A549 (cell line): ENCODE results near the gene HEATR1. TPM values are rescaled to one million over a fixed set of nuclear protein-coding genes. Genes with fewer than 3 reads are reported as not detected.

Experiments used
- ATAC-seq, 2 experiments: fragments of 200-7000 bp in 1 of 2; fragments of >200 bp in 1 of 2; cut with Nextera tagmentation in 1 of 2; cut with Tn5 transposase in 1 of 2; 3 replicates each; pipeline versions ENCODE4 v1.8.0 to v1.9.1; 2018 to 2020; ENCODE audit warnings: mild to moderate bottlenecking in 1 of 2, moderate library complexity in 1 of 2
- CTCF ChIA-PET: fragments of 300-600 bp; sonication (Branson Sonifier 250); formaldehyde crosslinking; extraction: SDS; loops from one replicate; lab custom pipeline; 2021; ENCODE audit warnings: antibody characterized with exemption, inconsistent platforms; lab: Yijun Ruan, JAX
- POLR2A ChIA-PET: fragments of 350-600 bp; formaldehyde crosslinking; extraction: SDS; loops from one replicate; lab custom pipeline; 2021; ENCODE audit warnings: antibody characterized with exemption, inconsistent platforms; lab: Yijun Ruan, JAX
- DNase-seq, 2 experiments: peaks; one replicate each; pipeline versions ENCODE4 v3.0.0 to v3.0.0-alpha.2; 2011 to 2016; ENCODE audit warnings: low read depth in 1 of 2, low spot score in 1 of 2
- FAIRE-seq: peaks from 2 replicates; lab custom pipeline; 2011; peaks lifted over from hg19 to GRCh38; lab: Jason Lieb, UNC
- H3K27ac ChIP-seq, 2 experiments: fragments of >200 bp; sonication (Bioruptor Twin); formaldehyde crosslinking; 3 replicates each; pipeline ENCODE4 v1.5.1; 2016 to 2017
- H3K4me1 ChIP-seq: fragments of >200 bp; sonication (Bioruptor Twin); formaldehyde crosslinking; 3 replicates; pipeline ENCODE4 v1.6.1; 2016
- H3K4me2 ChIP-seq: fragments of >200 bp; sonication (Bioruptor Twin); formaldehyde crosslinking; 3 replicates; pipeline ENCODE4 v1.6.1; 2016
- H3K4me3 ChIP-seq: fragments of >200 bp; sonication (Bioruptor Twin); formaldehyde crosslinking; 3 replicates; pipeline ENCODE4 v1.5.1; 2016
- H3K9me3 ChIP-seq: fragments of >200 bp; sonication (Bioruptor Twin); formaldehyde crosslinking; 3 replicates; pipeline ENCODE4 v1.6.1; 2016
- ATOH8 ChIP-seq: fragments of 250-450 bp; sonication (Bioruptor Pico); IDR thresholded peaks from 2 replicates; pipeline ENCODE4 v1.5.0; 2020; ENCODE audit warnings: low read depth, mild to moderate bottlenecking, moderate library complexity
- BHLHE40 ChIP-seq: IDR thresholded peaks from 2 replicates; pipeline ENCODE4 v1.6.1; 2012; ENCODE audit warnings: low read depth, low read length, inconsistent platforms
- CBX2 ChIP-seq: fragments of 200-600 bp; sonication (generic); IDR thresholded peaks from 2 replicates; pipeline ENCODE4 v1.6.1; 2016; ENCODE audit warnings: low read depth, mild to moderate bottlenecking, borderline replicate concordance
- CBX8 ChIP-seq: fragments of 200-600 bp; sonication (generic); IDR thresholded peaks from 2 replicates; pipeline ENCODE4 v1.6.1; 2016
- CHD4 ChIP-seq: fragments of 200-600 bp; sonication (generic); IDR thresholded peaks from 2 replicates; pipeline ENCODE4 v1.6.1; 2016; ENCODE audit warnings: antibody characterized with exemption, mild to moderate bottlenecking, borderline replicate concordance
- CTCF ChIP-seq: fragments of >200 bp; sonication (Bioruptor Twin); formaldehyde crosslinking; IDR thresholded peaks from 3 replicates; pipeline ENCODE4 v1.5.1; 2016
- E2F6 ChIP-seq: IDR thresholded peaks from 2 replicates; pipeline ENCODE4 v1.6.1; 2012; ENCODE audit warnings: low read depth, borderline replicate concordance
- EP300 ChIP-seq, 2 experiments: fragments of >200 bp; sonication (Bioruptor Twin); formaldehyde crosslinking; IDR thresholded peaks; 2 replicates in 1 of 2; 3 replicates in 1 of 2; pipeline ENCODE4 v1.6.1; 2016 to 2017
- FOSB ChIP-seq: fragments of 250-450 bp; sonication (Bioruptor Pico); IDR thresholded peaks from 2 replicates; pipeline ENCODE4 v1.5.0; 2020; ENCODE audit warnings: mild to moderate bottlenecking, moderate library complexity
- GATA3 ChIP-seq: IDR thresholded peaks from 2 replicates; pipeline ENCODE4 v1.6.1; 2012; ENCODE audit warnings: borderline replicate concordance
- HDAC2 ChIP-seq: fragments of 200-600 bp; sonication (generic); IDR thresholded peaks from 2 replicates; pipeline ENCODE4 v1.6.1; 2016
- HOXA7 ChIP-seq: fragments of 250-450 bp; sonication (Bioruptor Pico); IDR thresholded peaks from 2 replicates; pipeline ENCODE4 v1.5.0; 2020; ENCODE audit warnings: mild to moderate bottlenecking, moderate library complexity
- JUN ChIP-seq, 2 experiments: fragments of >200 bp; sonication (Bioruptor Twin); formaldehyde crosslinking; IDR thresholded peaks; 2 replicates in 1 of 2; 3 replicates in 1 of 2; pipeline ENCODE4 v1.6.1; 2016 to 2017
- JUNB ChIP-seq: fragments of >200 bp; sonication (Bioruptor Twin); formaldehyde crosslinking; IDR thresholded peaks from 2 replicates; pipeline ENCODE4 v1.6.1; 2016
- KDM5A ChIP-seq: fragments of 200-600 bp; sonication (generic); IDR thresholded peaks from 2 replicates; pipeline ENCODE4 v1.6.1; 2016; ENCODE audit warnings: antibody characterized with exemption, mild to moderate bottlenecking
- MAFK ChIP-seq: fragments of 450-650 bp; IDR thresholded peaks from 2 replicates; pipeline ENCODE4 v1.6.1; 2014; ENCODE audit not compliant: partially characterized antibody
- MAX ChIP-seq: IDR thresholded peaks from 2 replicates; pipeline ENCODE4 v1.6.1; 2012
- MAZ ChIP-seq: fragments of 150-350 bp; IDR thresholded peaks from 2 replicates; pipeline ENCODE4 v1.6.1; 2014; ENCODE audit warnings: antibody characterized with exemption, low read depth, low read length, borderline replicate concordance
- MYC ChIP-seq: IDR thresholded peaks from 2 replicates; pipeline ENCODE4 v1.6.1; 2012; ENCODE audit warnings: mild to moderate bottlenecking, inconsistent platforms, low read length, improper control_type of control experiment, borderline replicate concordance
- NFE2L2 ChIP-seq: fragments of 150-350 bp; conservative IDR thresholded peaks from 2 replicates; pipeline ENCODE4 v1.6.1; 2014; ENCODE audit warnings: low read length
- PHF8 ChIP-seq: fragments of 200-600 bp; sonication (generic); IDR thresholded peaks from 2 replicates; pipeline ENCODE4 v1.6.1; 2016; ENCODE audit warnings: low read depth, mild to moderate bottlenecking, antibody characterized with exemption, moderate library complexity, borderline replicate concordance
- POLR2A ChIP-seq: IDR thresholded peaks from 2 replicates; pipeline ENCODE4 v1.6.1; 2012; ENCODE audit warnings: mild to moderate bottlenecking, low read length
- POLR2AphosphoS2 ChIP-seq: conservative IDR thresholded peaks from 2 replicates; pipeline ENCODE4 v1.6.1; 2012; ENCODE audit warnings: low read length, improper control_type of control experiment, inconsistent platforms
- TFCP2L1 ChIP-seq: fragments of 250-450 bp; sonication (Bioruptor Pico); IDR thresholded peaks from 2 replicates; pipeline ENCODE4 v1.5.0; 2021; ENCODE audit warnings: mild to moderate bottlenecking
- USF2 ChIP-seq: fragments of 450-650 bp; IDR thresholded peaks from 2 replicates; pipeline ENCODE4 v1.6.1; 2014; ENCODE audit warnings: antibody characterized with exemption
- ZSCAN20 ChIP-seq: fragments of 250-450 bp; sonication (Bioruptor Pico); IDR thresholded peaks from 2 replicates; pipeline ENCODE4 v1.8.0; 2022; ENCODE audit warnings: mild to moderate bottlenecking, moderate library complexity
- WGBS: methylation state at CpG from one replicate; pipeline ENCODE4 v1.1.6; 2017; ENCODE audit errors: missing lambda C conversion rate; 5-methylcytosine and 5-hydroxymethylcytosine counted together
- polyA plus RNA-seq, 4 experiments: library from polyadenylated mRNA; depleted of rRNA in 3 of 4; stranded (reverse); fragments of >200 nt; fragmentation: RNase III in 1 of 4; extraction: RNeasy Plus Mini Kit Qiagen cat#74134 plus additional on column Dnase treatment in 1 of 4; gene quantifications; 2 replicates in 3 of 4; 3 replicates in 1 of 4; pipeline ENCODE4 v1.2.3, GENCODE V29; 2011 to 2017

Gene HEATR1
- polyA plus RNA-seq, 2 of the 4 experiments (the other 2 are of a cell fraction) = 22.3 to 50.1 TPM

GRCh38 chr1:236560213-236560771, 44.0 kb downstream of the HEATR1 start:
- TF ChIP-seq POLR2A (no peak), GATA3 (no peak), TFCP2L1 (CRISPR knock-in tag) (no peak), CTCF (0 out of 3 replicates have a peak, but pooled peaks have one; percentile 13), CHD4 (no peak), HDAC2 (no peak)
- TF ChIP-seq, all 56 proteins: peak for 1
- FAIRE-seq = no peak
- no peaks in the 10 kb centered on the region for H3K4me1 ChIP-seq
- no peaks in the 10 kb centered on the region for H3K9me3 ChIP-seq
- ChIA-PET POLR2A (no interaction called here), CTCF (interaction anchor here (0.7 to 1.5 kb wide), 4 partner anchors 9 to 31 kb away, joined by 3 to 5 read pairs (median 3); no protein-coding TSS in a partner anchor)
- ATAC-seq = peak; percentile 22 to 30; a peak in 2 of 6 replicates
- DNase-seq = no peak
- no peak overlapping the region for H3K4me2 ChIP-seq
- WGBS = 90% methylated on average over 7 of the region's 7 CpGs
- H3K27ac ChIP-seq = no peak overlapping the region
- H3K4me3 ChIP-seq = no peak overlapping the region

- Histone ChIP-seq H3K27ac (no peak overlapping the region), H3K4me1 (no peaks in the 10 kb centered on the region), H3K9me3 (no peaks in the 10 kb centered on the region), H3K4me3 (no peak overlapping the region), H3K4me2 (no peak overlapping the region)
- 99% methylated on average over 3 of the region's 3 CpGs for WGBS
- FAIRE-seq = no peak
- ChIA-PET CTCF (interaction anchor here (0.5 to 1.7 kb wide), 7 partner anchors 12 to 455 kb away, joined by 3 to 4 read pairs (median 3); no protein-coding TSS in a partner anchor), POLR2A (no interaction called here)
- ATAC-seq = no peak
- DNase-seq = no peak
- no peak for TF ChIP-seq HOXA7
- no peak for TF ChIP-seq MAX
- TF ChIP-seq PHF8 = no peak
- no peak for TF ChIP-seq ATOH8 (CRISPR knock-in tag)
- no peak for TF ChIP-seq CBX8
- TF ChIP-seq JUN (IDR thresholded peaks at IDR 0.05) = no peak
- no peak for TF ChIP-seq E2F6
- no peak for TF ChIP-seq MAFK
- TF ChIP-seq JUNB = no peak
- TF ChIP-seq ZSCAN20 = no peak
- no peak for TF ChIP-seq CBX2
- no peak for TF ChIP-seq MAZ
- TF ChIP-seq EP300 (IDR thresholded peaks at IDR 0.05) = no peak
Observed at GRCh38 chr1:236558846-236559245, 45.5 kb downstream of the HEATR1 start.

- 95% methylated on average over 9 of the region's 9 CpGs for WGBS
- Histone ChIP-seq H3K4me3 (no peak overlapping the region), H3K4me1 (no peaks in the 10 kb centered on the region), H3K9me3 (no peaks in the 10 kb centered on the region), H3K4me2 (no peak overlapping the region), H3K27ac (no peak overlapping the region)
- CTCF ChIA-PET = interaction anchor here (0.6 to 1.7 kb wide), 5 partner anchors 11 to 454 kb away, joined by 3 to 4 read pairs (median 3); partner anchors contain the start of gene LGALS8
- no peak for DNase-seq
- no peak for TF ChIP-seq KDM5A
- no peak for TF ChIP-seq POLR2AphosphoS2
- no peak for TF ChIP-seq USF2
- TF ChIP-seq FOSB = no peak
- TF ChIP-seq NFE2L2 = no peak
- TF ChIP-seq MYC = no peak
- TF ChIP-seq BHLHE40 = no peak
- TF ChIP-seq JUNB = no peak
- no peak for TF ChIP-seq MAFK
- no peak for TF ChIP-seq TFCP2L1 (CRISPR knock-in tag)
- TF ChIP-seq, all 56 proteins: peak for 0
- POLR2A ChIA-PET = no interaction called here
- ATAC-seq (no peak), FAIRE-seq (no peak)
Observed at GRCh38 chr1:236558081-236558480, 46.2 kb downstream of the HEATR1 start.
